ENCODE measurements around the gene DNTT.

DNA sequence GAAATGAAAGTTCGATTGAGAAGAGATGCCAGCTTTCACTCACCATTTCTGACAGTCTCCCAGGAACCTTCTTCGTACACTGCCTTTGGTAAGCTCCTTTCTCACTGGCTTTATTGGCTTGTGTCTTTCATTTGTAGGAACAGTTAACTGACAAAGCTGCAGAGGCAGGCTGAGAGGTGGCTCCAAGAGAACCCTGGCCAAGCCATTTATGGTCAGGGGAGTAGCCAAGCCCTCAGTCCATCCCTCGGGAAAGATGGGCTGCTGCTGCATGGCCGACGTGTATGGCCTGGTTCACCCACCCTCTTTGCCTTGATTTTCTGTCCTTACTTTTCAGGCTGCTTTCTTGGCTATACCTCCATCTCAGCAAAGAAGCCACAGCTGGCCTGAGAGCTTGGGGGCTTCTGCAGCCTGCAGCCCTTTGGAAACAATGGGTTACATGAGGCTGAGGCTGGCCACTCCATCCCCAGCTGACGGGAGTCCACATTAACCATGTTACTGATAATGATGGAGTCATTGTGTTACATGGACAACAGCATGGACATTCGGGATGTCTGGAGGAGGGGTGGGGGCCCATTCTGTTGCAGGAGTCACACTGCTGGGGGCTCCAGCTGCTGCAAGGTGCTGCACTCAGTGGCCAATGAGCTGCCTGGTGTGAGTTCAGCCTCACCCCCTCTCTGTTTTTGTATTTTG lies 54.8 kb downstream of the DNTT start, which contains the start of gene OPALIN:
- TF ChIP-seq CTCF (IDR thresholded peaks at IDR 0.05; ENCODE audit: insufficient read depth, low read length) (no peak), POLR2AphosphoS5 (IDR thresholded peaks at IDR 0.05; ENCODE audit: low read depth) (no peak), GABPA (IDR thresholded peaks at IDR 0.05; ENCODE audit: low read depth) (no peak)
- TF ChIP-seq, protein P1, sequence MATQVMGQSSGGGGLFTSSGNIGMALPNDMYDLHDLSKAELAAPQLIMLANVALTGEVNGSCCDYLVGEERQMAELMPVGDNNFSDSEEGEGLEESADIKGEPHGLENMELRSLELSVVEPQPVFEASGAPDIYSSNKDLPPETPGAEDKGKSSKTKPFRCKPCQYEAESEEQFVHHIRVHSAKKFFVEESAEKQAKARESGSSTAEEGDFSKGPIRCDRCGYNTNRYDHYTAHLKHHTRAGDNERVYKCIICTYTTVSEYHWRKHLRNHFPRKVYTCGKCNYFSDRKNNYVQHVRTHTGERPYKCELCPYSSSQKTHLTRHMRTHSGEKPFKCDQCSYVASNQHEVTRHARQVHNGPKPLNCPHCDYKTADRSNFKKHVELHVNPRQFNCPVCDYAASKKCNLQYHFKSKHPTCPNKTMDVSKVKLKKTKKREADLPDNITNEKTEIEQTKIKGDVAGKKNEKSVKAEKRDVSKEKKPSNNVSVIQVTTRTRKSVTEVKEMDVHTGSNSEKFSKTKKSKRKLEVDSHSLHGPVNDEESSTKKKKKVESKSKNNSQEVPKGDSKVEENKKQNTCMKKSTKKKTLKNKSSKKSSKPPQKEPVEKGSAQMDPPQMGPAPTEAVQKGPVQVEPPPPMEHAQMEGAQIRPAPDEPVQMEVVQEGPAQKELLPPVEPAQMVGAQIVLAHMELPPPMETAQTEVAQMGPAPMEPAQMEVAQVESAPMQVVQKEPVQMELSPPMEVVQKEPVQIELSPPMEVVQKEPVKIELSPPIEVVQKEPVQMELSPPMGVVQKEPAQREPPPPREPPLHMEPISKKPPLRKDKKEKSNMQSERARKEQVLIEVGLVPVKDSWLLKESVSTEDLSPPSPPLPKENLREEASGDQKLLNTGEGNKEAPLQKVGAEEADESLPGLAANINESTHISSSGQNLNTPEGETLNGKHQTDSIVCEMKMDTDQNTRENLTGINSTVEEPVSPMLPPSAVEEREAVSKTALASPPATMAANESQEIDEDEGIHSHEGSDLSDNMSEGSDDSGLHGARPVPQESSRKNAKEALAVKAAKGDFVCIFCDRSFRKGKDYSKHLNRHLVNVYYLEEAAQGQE (IDR thresholded peaks at IDR 0.05; ENCODE audit: insufficient replicate concordance, low read depth) = no peak

Measured in HL-60 (cell line).